Neural cell (in vitro differentiated cells): ENCODE measurements around the gene FAN1. TPM values are rescaled to one million over a fixed set of nuclear protein-coding genes. Genes with fewer than 3 reads are reported as not detected.

ENCODE experiments used
- H2AFZ ChIP-seq: fragments of 200-600, 300-800 bp; sonication (generic), shearing (Covaris generic); 2 replicates; pipeline ENCODE4 v1.6.0; 2014; ENCODE audit warnings: low read depth, mild to moderate bottlenecking, antibody characterized with exemption, low read length, moderate library complexity
- H3F3A ChIP-seq: fragments of 200-600 bp; shearing (Covaris generic); 2 replicates; pipeline ENCODE4 v1.6.1; 2016; ENCODE audit warnings: mild to moderate bottlenecking, moderate library complexity, mixed read lengths, antibody characterized with exemption, low read length; ENCODE audit not compliant: insufficient read depth, poor library complexity, severe bottlenecking
- H3K27ac ChIP-seq: fragments of 200-600, 300-800 bp; sonication (generic), shearing (Covaris generic); 2 replicates; pipeline ENCODE4 v1.5.1; 2014; ENCODE audit warnings: mild to moderate bottlenecking, low read length, moderate library complexity
- H3K27me3 ChIP-seq: fragments of 300-800, 200-600 bp; sonication (generic), shearing (Covaris generic); 2 replicates; pipeline ENCODE4 v1.6.0; 2014; ENCODE audit warnings: mild to moderate bottlenecking, low read depth, low read length, moderate library complexity; ENCODE audit not compliant: insufficient read depth
- H3K36me3 ChIP-seq: fragments of 300-800, 200-600 bp; sonication (generic), shearing (Covaris generic); 2 replicates; pipeline ENCODE4 v1.5.1; 2014; ENCODE audit warnings: mild to moderate bottlenecking, antibody characterized with exemption, low read length, moderate library complexity; ENCODE audit not compliant: insufficient read depth
- H3K4me2 ChIP-seq: fragments of 300-800, 200-600 bp; sonication (generic), shearing (Covaris generic); 2 replicates; pipeline ENCODE4 v1.6.0; 2014; ENCODE audit warnings: mild to moderate bottlenecking, low read length
- H3K4me3 ChIP-seq: fragments of 300-800, 200-600 bp; sonication (generic), shearing (Covaris generic); 2 replicates; pipeline ENCODE4 v1.5.1; 2014; ENCODE audit warnings: mild to moderate bottlenecking, low read length, moderate library complexity
- H3K79me2 ChIP-seq: fragments of 200-600 bp; shearing (Covaris generic); replicated peaks from 2 replicates; pipeline ENCODE4 v1.6.0; 2014; ENCODE audit warnings: mild to moderate bottlenecking, low read length, moderate library complexity; ENCODE audit not compliant: insufficient read depth
- H3K9ac ChIP-seq: fragments of 300-800, 200-600 bp; sonication (generic), shearing (Covaris generic); 2 replicates; pipeline ENCODE4 v1.6.1; 2016; ENCODE audit warnings: mild to moderate bottlenecking, low read length, mixed read lengths
- H3K9me2 ChIP-seq: fragments of 200-600 bp; shearing (Covaris generic); 2 replicates; pipeline ENCODE4 v1.6.1; 2016; ENCODE audit warnings: mild to moderate bottlenecking, low read length, mixed read lengths; ENCODE audit not compliant: insufficient read depth
- H3K9me3 ChIP-seq: fragments of 200-600, 300-800 bp; sonication (generic), shearing (Covaris generic); 2 replicates; pipeline ENCODE4 v1.6.1; 2016; ENCODE audit warnings: mild to moderate bottlenecking, mixed run types, low read length, moderate library complexity, mixed read lengths
- H4K20me1 ChIP-seq: fragments of 200-600 bp; shearing (Covaris generic); 2 replicates; pipeline ENCODE4 v1.6.1; 2016; ENCODE audit warnings: mild to moderate bottlenecking, mixed run types; ENCODE audit not compliant: insufficient read depth
- CTCF ChIP-seq: fragments of 450-650 bp; IDR thresholded peaks from 2 replicates; pipeline ENCODE4 v1.5.1; 2014; ENCODE audit warnings: antibody characterized with exemption, mild to moderate bottlenecking, moderate library complexity; ENCODE audit not compliant: poor library complexity, severe bottlenecking
- EP300 ChIP-seq: fragments of 450-650 bp; conservative IDR thresholded peaks from 2 replicates; pipeline ENCODE4 v1.6.1; 2014; ENCODE audit warnings: antibody characterized with exemption, mild to moderate bottlenecking, moderate library complexity; ENCODE audit not compliant: poor library complexity, severe bottlenecking
- EZH2 ChIP-seq: fragments of 200-600, 300-800 bp; shearing (Covaris generic), sonication (generic); IDR thresholded peaks from 2 replicates; pipeline ENCODE4 v1.6.1; 2014; ENCODE audit warnings: antibody characterized with exemption, low read length, borderline replicate concordance, mild to moderate bottlenecking; ENCODE audit not compliant: insufficient read depth, poor library complexity, severe bottlenecking
- MXI1 ChIP-seq: fragments of 450-650 bp; conservative IDR thresholded peaks from 2 replicates; pipeline ENCODE4 v1.6.1; 2014; ENCODE audit warnings: antibody characterized with exemption, mild to moderate bottlenecking; ENCODE audit not compliant: poor library complexity, severe bottlenecking
- POLR2AphosphoS5 ChIP-seq: IDR thresholded peaks from 2 replicates; pipeline ENCODE4 v1.6.1; 2012
- RAD21 ChIP-seq: fragments of 450-650 bp; conservative IDR thresholded peaks from 2 replicates; pipeline ENCODE4 v1.6.1; 2014; ENCODE audit warnings: antibody characterized with exemption, mild to moderate bottlenecking, moderate library complexity
- REST ChIP-seq: IDR thresholded peaks from 2 replicates; pipeline ENCODE4 v1.6.1; 2012; ENCODE audit warnings: borderline replicate concordance
- SMC3 ChIP-seq: fragments of 450-650 bp; conservative IDR thresholded peaks from 2 replicates; pipeline ENCODE4 v1.6.1; 2014; ENCODE audit warnings: antibody characterized with exemption, mild to moderate bottlenecking, moderate library complexity; ENCODE audit not compliant: poor library complexity
- TAF1 ChIP-seq: IDR thresholded peaks from 2 replicates; pipeline ENCODE4 v1.6.1; 2012; ENCODE audit warnings: low read depth
- polyA plus RNA-seq: library from polyadenylated mRNA; depleted of rRNA; stranded (reverse); fragments of >200 nt; gene quantifications from 2 replicates; pipeline ENCODE4 v1.2.3, GENCODE V29; 2014

The FAN1 gene
- polyA plus RNA-seq, 1 donor from 2014 or later = 38.5 TPM

- Histone ChIP-seq H3K27me3 (no peaks in the 10 kb centered on the region), H3K9me3 (no peaks in the 10 kb centered on the region), H2AFZ (no peak overlapping the region), H4K20me1 (no peaks in the 10 kb centered on the region), H3K27ac (no peak overlapping the region), H3K4me3 (no peak overlapping the region), H3K4me2 (no peak overlapping the region), H3F3A (no peaks in the 10 kb centered on the region), H3K9me2 (no peaks in the 10 kb centered on the region), H3K9ac (no peak overlapping the region), H3K79me2 (no peaks in the 10 kb centered on the region), H3K36me3 (peaks cover 11% of the 10 kb centered on the region)
- TF ChIP-seq RAD21 (no peak), EZH2 (no peak), SMC3 (no peak), CTCF (no peak), MXI1 (no peak), TAF1 (no peak), EP300 (no peak), REST (no peak), POLR2AphosphoS5 (no peak)
Observed at GRCh38 chr15:30928076-30928475, 24.4 kb downstream of the FAN1 start.

- Histone ChIP-seq H3K27me3 (no peaks in the 10 kb centered on the region), H3F3A (no peaks in the 10 kb centered on the region), H3K4me2 (no peak overlapping the region), H3K27ac (no peak overlapping the region), H3K36me3 (peaks cover 11% of the 10 kb centered on the region), H3K9ac (no peak overlapping the region), H3K9me2 (no peaks in the 10 kb centered on the region), H2AFZ (no peak overlapping the region), H3K9me3 (no peaks in the 10 kb centered on the region), H4K20me1 (no peaks in the 10 kb centered on the region), H3K4me3 (no peak overlapping the region), H3K79me2 (no peaks in the 10 kb centered on the region)
- no peak for TF ChIP-seq EZH2
- no peak for TF ChIP-seq CTCF
- no peak for TF ChIP-seq MXI1
- no peak for TF ChIP-seq SMC3
- no peak for TF ChIP-seq RAD21
- no peak for TF ChIP-seq TAF1
Observed at GRCh38 chr15:30929064-30929669, 25.5 kb downstream of the FAN1 start.
